ENCODE data around the gene ZNF280A. TPM values are rescaled to one million over a fixed set of nuclear protein-coding genes. Genes with fewer than 3 reads are reported as not detected.

ZNF280A gene
- total and polyA plus RNA-seq, 2 of the 8 experiments (the other 6 are each of a cell fraction or from before 2014, with no cell fraction given), result 0.09 to 0.61 TPM

DNA sequence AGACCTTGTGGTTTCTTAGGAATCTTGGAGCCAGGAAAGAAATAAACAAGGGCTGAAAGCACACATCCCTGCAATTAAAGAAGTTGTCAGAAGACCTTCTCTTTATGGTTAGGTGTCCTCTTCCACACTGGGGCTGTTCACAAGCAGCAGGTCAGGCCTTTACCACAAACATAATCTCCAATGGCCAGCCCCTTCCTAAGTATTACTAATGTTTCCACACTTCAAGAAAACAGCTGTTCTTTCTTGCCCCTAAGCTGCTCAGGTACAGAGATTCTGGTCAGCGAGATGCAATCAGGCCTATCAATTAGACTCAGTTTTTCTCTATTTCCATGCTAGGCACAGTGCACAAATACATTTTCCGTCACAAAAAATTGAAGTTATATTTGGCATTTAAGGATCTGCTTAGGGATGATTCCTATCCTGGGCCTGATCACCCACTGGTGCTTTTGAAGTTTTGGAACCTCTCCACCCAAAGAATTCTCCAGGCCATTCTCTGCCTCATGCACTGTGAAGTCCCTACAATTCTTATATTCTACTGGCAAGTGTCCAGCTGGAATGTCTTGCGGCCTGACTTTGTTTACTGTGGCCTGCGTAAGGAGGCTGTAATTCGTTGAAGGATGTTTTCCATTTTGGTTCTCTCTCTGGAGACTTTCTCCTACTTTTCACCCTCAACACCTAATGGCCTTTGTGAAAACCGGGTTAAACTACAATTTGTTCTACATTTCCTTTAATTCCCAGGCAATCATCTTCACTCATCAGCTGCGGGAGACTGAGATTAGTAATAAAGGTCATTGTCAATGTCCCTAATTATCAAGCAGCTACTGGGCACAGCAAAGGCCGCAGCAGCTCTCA lies 33.9 kb upstream of the ZNF280A start:
- H3K4me1 ChIP-seq (replicated peaks in 1 of 4; ENCODE audit: control insufficient read depth in 3 of 4, insufficient read depth in 4 of 4, low read length in 3 of 4), result no peaks in the 10 kb centered on the region
- H2BK120ac ChIP-seq (replicated peaks; ENCODE audit: low read depth, low read length), result no peak overlapping the region
- no peak overlapping the region for H3K56ac ChIP-seq (replicated peaks; ENCODE audit: insufficient read length, low read depth, low read length)
- H2BK5ac ChIP-seq (ENCODE audit: low read depth, low read length), result no peak overlapping the region
- H4K8ac ChIP-seq (ENCODE audit: extremely low read depth, insufficient read depth, low read length), result no peak overlapping the region
- no peak overlapping the region for H3K4me3 ChIP-seq (ENCODE audit: extremely low read depth in 1 of 4, insufficient read depth in 2 of 4, low read depth in 3 of 4, low read length in 4 of 4)
- H2BK20ac ChIP-seq (ENCODE audit: low read length), result no peak overlapping the region
- no peaks in the 10 kb centered on the region for H3K79me1 ChIP-seq (ENCODE audit: low read depth, low read length)
- no peak overlapping the region for H4K91ac ChIP-seq (replicated peaks; ENCODE audit: insufficient read length, low read length)
- ChIA-PET POLR2A (ENCODE audit: partially characterized antibody) (no interaction called here), CTCF (ENCODE audit: partially characterized antibody) (no interaction called here)
- no peak overlapping the region for H2BK15ac ChIP-seq (ENCODE audit: low read length)
- no peak overlapping the region for H3K4ac ChIP-seq (replicated peaks; ENCODE audit: insufficient read length, low read depth, low read length)
- no peak overlapping the region for H3K27ac ChIP-seq (ENCODE audit: low read depth, low read length)
- FAIRE-seq, result no peak
- no peaks in the 10 kb centered on the region for H3K36me3 ChIP-seq (ENCODE audit: control insufficient read depth in 2 of 4, insufficient read depth in 4 of 4, low read length in 3 of 4)
- H3K23me2 ChIP-seq (ENCODE audit: low read depth, low read length), result no peaks in the 10 kb centered on the region
- no peak overlapping the region for H3K18ac ChIP-seq (ENCODE audit: extremely low read depth, low read length)
- H3K9ac ChIP-seq (replicated peaks in 1 of 4; ENCODE audit: extremely low read depth in 1 of 4, low read depth in 3 of 4, low read length in 3 of 4), result no peak overlapping the region
- no peak overlapping the region for H3K23ac ChIP-seq (ENCODE audit: insufficient read length)
- no peak for DNase-seq (ENCODE audit: low read depth in 1 of 2, low spot score in 2 of 2)
- no peak overlapping the region for H2AFZ ChIP-seq (ENCODE audit: low read length)
- H2BK12ac ChIP-seq (ENCODE audit: low read depth, low read length), result no peak overlapping the region
- 74% methylated on average over 8 of the region's 8 CpGs; no CpG with 5 or more reads in 1 of the 2 experiments for WGBS, 2 experiments (ENCODE audit: extremely low coverage in 1 of 2, insufficient coverage in 1 of 2, insufficient read length in 1 of 2, insufficient replicate concordance in 2 of 2, low coverage in 1 of 2, low lambda C conversion rate in 2 of 2, missing lambda C conversion rate in 1 of 2)
- peaks cover 14 to 48% of the 10 kb centered on the region in 2 experiments; a peak in 3 of 4 replicates for H3K9me3 ChIP-seq (ENCODE audit: insufficient read depth in 2 of 2, low read depth in 1 of 2, low read length in 1 of 2)
- no peak overlapping the region for H3K4me2 ChIP-seq (ENCODE audit: insufficient read depth in 1 of 2, low read depth in 2 of 2, low read length in 2 of 2)
- H3K27me3 ChIP-seq (replicated peaks in 1 of 4; ENCODE audit: control insufficient read depth in 3 of 4, extremely low read depth in 1 of 4, insufficient read depth in 3 of 4, low read length in 3 of 4), result peaks cover 18 to 47% (median 28%) of the 10 kb centered on the region in 4 experiments; a peak in 6 of 7 replicates
- no peak overlapping the region for H4K5ac ChIP-seq (ENCODE audit: insufficient read length, low read depth, low read length)
- no peaks in the 10 kb centered on the region for H4K20me1 ChIP-seq (replicated peaks in 1 of 2; ENCODE audit: control insufficient read depth in 1 of 2, insufficient read depth in 2 of 2, low read length in 2 of 2)
- no peak overlapping the region for H3K14ac ChIP-seq (ENCODE audit: insufficient read length)
- no peak overlapping the region for H2AK5ac ChIP-seq (ENCODE audit: low read depth, low read length)
- H3K79me2 ChIP-seq (ENCODE audit: control insufficient read depth in 1 of 2, insufficient read depth in 2 of 2, low read length in 2 of 2), result no peaks in the 10 kb centered on the region

All from H1 (cell line).